ENCODE data around the gene NTSR1.
A peak's percentile ranks its signal among the peaks of the same experiment; 100 is the strongest.

Gene NTSR1

DNA sequence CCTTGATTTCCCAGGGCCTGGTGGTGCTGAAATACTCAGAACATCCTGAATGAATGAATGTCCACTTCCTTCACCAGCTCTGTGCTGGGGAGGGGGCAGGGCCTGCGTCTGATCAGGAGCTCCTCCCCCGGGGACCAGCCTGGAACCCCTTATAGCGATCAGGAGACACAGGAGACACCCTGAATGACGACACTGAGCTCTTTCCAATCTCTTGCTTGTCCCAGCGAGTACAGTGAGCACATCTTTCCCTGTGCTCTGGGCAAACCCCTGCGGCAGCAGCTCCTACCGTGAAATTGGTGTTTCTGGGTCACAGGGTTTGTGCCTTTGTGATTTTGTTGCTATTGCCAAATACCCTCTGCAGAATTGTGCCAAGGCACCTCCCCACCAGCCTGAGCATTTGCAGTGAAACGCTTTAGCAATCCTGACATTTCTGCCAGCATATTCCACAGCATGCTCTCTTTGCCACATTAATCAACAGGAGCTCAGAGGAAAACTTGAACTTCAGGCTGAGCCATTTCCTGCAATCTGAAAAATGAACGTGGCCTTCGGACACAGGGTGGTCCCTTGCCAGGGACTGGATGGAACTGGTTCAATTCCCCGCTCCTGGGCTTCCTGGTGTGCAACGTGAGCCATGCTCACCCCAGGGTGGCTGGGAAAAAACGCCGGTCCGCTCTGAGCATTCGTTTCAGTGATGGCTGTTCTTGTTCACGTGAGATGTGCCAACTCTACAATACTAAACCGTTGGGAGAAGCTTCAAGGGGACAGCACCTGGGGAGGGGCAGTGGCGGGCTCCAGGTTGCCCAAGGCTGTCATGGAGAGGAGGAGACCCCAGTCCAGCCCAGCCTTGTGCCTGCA lies 64.6 kb downstream of the NTSR1 start:
- no peak for DNase-seq

GRCh38 chr20:62773845-62774714 lies 65.4 kb downstream of the NTSR1 start:
- DNase-seq, result no peak

DNA sequence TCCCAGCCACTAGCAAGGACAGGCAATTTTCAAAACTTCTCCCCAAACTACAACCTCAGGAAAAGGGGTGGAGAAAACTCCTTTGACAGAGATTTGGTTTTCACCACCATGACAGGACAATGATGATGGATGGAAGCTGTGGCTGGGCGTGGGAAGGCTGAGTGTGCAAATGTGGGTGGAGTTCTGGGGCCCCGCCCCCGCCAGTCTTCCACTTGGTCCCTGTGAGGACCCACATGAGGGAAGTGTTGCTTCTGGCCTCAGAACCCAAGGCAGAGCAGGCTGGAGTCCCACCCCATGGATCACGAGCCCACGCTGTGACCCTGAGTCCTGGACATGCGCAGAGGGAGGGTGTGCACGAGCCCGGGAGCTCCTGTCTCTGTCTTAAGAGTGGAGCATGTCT lies 66.1 kb downstream of the NTSR1 start:
- DNase-seq, result no peak

GRCh38 chr20:62775206-62775605 lies 66.6 kb downstream of the NTSR1 start:
- DNase-seq, result no peak

GRCh38 chr20:62776035-62776691 lies 67.5 kb downstream of the NTSR1 start:
- no peak for DNase-seq

- no peak for DNase-seq
Observed at GRCh38 chr20:62776692-62777527, 68.3 kb downstream of the NTSR1 start.

GRCh38 chr20:62777528-62777830 lies 68.8 kb downstream of the NTSR1 start:
- DNase-seq, result no peak

GRCh38 chr20:62778058-62778457 lies 69.4 kb downstream of the NTSR1 start:
- DNase-seq, result no peak

DNA sequence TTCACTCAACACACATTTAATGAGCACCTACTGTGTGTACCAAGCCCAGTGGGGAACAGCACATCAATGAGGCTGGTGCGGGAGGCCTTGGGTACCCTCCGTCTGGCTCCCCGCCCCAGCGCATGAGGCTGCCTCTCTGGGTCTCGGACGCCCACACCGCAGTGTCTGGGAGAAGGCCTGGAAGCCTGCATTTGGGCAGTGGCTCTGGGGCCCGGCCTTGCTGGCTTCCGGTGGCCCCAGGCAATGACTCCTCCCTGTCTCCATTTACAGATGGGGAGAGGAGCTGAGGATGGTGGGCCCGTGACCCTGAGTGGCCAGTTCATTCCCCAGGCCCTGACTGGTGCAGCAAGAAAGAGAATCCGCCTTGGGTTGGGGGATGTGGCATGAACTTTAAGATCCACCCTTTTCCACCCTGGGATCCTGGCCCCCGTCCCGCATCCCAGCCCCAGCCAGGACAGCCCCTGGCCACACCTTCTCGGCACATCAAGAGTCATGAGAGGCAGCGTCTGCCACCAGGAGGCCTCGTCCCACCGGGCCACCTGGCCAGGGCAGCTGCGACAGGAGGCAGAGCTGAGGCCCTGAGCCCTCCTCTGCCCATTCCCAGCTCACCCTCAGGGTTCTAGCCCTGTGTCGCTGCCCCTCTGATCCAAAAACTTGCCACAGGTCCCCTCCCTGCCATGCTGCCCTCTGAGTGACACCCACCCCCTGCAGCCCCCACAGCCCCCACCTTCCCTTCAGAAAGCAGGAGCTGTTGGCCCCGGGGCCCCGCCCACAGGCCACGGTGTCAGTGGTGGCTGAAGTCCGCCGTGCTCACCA lies 70.2 kb downstream of the NTSR1 start:
- no peak for DNase-seq

- DNase-seq, result no peak
Observed at GRCh38 chr20:62779417-62779685, 70.7 kb downstream of the NTSR1 start.

GRCh38 chr20:62780204-62780603 lies 71.6 kb downstream of the NTSR1 start:
- peak; percentile 46 for DNase-seq

DNA sequence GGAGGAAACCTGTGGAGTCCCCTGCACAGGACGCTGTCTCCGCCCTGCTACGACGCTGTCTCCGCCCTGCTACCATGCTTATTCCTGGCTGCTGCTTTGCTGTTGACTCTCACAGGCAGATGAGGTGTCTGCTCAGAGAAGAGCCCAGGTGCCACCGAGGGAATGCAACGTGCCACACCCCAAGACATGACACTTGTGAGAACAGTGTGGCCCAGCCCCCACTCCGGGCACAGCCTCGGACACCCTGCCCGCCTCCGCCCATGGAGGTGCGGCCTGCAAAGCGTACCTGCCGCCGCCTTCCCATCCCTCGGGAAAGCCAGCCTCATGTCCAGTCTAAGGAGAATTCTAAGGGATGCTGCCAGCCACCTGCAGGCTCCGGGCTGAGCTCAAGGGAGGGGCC lies 72.1 kb downstream of the NTSR1 start:
- peak; percentile 46 for DNase-seq

DNA sequence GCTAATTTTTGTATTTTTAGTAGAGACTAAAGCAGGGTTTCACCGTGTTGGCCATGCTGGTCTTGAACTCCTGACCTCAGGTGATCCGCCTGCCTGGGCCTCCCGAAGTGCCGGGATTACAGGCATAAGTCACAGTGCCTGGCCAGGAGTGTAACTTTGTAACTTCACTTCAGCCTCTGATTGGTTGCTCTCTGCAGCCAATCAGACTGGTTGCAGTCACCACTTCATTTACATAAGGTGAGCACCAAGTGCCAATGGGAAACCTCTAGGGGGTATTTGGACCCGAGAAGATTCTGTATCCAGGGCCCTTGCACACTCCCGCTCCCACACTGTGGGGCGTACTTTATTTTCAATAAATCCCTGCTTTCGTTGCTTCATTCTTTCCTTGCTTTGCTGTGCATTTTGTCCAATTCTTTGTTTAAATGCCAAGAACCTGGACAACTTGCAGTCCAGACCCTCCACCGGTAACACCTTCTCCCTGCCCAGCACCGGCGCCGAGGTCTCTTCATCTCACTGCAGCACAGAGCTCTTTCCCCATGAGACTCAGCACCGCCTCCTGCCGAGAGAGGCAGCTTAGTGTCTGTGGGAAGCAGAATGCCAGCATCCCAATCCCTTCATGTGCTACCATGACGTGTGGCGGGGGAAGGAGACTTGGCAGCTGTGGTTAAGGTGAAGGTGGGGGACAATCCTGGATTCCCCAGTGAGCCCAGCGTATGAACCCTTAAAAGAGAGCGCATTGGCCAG lies 73.7 kb downstream of the NTSR1 start:
- DNase-seq, result no peak

DNA sequence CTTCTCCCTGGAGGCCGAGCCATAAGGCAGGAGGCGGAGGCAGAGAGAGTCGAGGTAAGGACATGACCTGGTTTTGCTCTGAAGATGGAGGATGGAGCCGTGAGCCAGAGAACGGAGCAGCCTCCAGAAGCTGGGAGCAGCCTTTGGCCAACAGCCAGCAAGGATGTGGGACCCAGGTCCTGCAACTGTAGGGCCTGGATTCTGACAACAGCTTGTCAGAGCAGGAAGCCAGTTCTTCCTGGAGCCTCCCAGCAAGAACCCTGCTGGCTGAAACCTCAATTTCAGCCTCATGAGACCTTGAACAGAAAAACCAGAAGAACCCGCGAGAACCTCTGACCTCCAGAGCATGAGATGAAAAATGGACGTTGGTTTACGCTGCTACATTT lies 74.2 kb downstream of the NTSR1 start:
- DNase-seq, result no peak

GRCh38 chr20:62784497-62784896 lies 75.9 kb downstream of the NTSR1 start:
- DNase-seq, result no peak

- no peak for DNase-seq
Observed at GRCh38 chr20:62785393-62785792, 76.8 kb downstream of the NTSR1 start.

DNA sequence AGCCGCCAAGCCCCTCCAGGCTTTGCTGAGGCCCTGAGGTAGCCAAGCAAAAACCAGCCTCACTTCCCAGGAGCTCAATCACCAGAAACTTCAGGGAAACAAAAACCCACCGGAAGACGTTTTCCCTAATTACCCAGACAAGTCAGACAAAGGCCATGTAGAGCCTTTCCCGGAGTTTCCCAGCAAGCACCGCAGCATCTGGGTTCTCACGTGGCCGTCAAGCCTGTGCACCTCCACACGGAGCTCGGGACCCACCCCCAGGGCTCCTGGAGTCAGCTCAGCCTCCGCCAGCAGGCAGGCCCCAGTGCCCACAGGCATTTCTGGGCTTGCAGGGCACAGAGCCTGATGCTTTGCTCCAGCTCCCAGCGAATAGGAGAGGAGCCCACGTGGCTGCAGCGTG lies 77.5 kb downstream of the NTSR1 start:
- no peak for DNase-seq

DNA sequence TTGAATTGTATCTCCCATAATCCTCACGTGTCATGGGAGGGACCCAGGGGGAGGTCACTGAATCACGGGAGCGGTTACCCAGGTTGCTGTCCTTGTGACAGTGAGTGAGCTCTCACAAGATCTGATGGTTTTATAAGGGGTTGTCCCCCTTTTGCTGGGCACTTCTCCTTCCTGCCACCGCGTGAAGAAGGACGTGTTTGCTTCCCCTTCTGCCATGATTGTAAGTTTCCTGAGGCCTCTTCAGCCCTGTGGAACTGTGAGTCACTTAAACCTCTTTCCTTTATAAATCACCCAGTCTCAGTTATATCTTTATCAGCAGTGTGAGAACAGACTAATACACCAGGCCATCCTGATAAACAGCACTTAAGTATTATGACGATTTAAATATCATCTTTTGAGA lies 78.7 kb downstream of the NTSR1 start:
- DNase-seq, result no peak

- DNase-seq, result no peak
Observed at GRCh38 chr20:62787866-62788265, 79.2 kb downstream of the NTSR1 start.

GRCh38 chr20:62788607-62789006 lies 80.0 kb downstream of the NTSR1 start:
- no peak for DNase-seq

GRCh38 chr20:62790075-62790474 lies 81.4 kb downstream of the NTSR1 start:
- DNase-seq, result no peak
